Measurements from ENCODE around the gene DHDH.
"Not testable (repeated sequence)": the region's sequence is repeated elsewhere in the genome, so short reads cannot be mapped to it uniquely, and the experiment has no call there.

Gene DHDH

GRCh38 chr19:48897181-48897580 lies 36.3 kb upstream of the DHDH start:
- DNase-seq (ENCODE audit: low read depth): no peak
- no peak for TF ChIP-seq CTCF (conservative IDR thresholded peaks at IDR 0.05; ENCODE audit: low read length)
- no peak overlapping the region for H3K4me3 ChIP-seq (ENCODE audit: low read length)

- H3K4me3 ChIP-seq (ENCODE audit: low read length): peak overlapping the region; percentile 97
- DNase-seq (ENCODE audit: low read depth): not testable (repeated sequence)
These were observed 34.1 kb upstream of the DHDH start for GRCh38 chr19:48899386-48899749.

DNA sequence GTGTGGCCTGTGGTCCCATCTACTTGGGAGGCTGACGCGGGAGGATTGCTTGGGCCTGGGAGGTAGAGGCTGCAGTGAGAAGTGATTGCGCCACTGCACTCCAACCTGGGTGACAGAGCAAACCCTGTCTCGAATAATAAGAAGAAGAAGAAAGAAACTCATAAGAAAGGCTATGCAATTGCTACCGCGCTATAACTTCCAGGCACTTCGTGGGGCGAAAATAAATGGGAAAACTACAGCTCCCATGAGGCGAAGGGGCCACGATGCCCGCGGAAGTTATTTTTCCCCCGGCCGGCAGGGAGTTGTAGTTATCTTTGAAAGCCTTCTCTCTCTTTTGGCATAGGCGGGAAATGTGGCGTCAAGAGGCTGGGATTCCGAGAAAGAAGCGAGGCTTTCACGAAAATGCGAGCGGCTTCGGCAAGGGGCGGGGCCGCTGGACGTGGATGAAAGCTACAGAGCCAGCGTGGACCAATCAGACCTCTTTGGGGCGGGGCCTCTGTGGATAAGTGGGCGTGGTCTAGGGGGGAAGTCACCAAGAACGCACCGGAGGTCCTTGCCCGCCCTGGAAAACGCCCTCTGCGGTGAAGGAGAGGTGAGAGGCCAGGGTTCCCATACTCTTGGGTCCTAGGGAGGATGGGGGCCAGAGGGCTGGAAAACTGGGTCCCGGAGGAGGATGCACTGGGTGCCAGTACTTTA lies 33.6 kb upstream of the DHDH start, which contains the start of gene NUCB1:
Gene NUCB1 (plus strand): TSS at position 532 of the 696 bp plus-strand sequence. CDS start 485 bp downstream, outside the sequence.
- peak within 1 kb of the TSS; percentile 97 for H3K4me3 ChIP-seq (ENCODE audit: low read length)
- TF ChIP-seq CTCF (conservative IDR thresholded peaks at IDR 0.05; ENCODE audit: low read length): peak; percentile 38
- DNase-seq (ENCODE audit: low read depth): peak; percentile 98

- H3K4me3 ChIP-seq (ENCODE audit: low read length): peak overlapping the region; percentile 97
- DNase-seq (ENCODE audit: low read depth): peak; percentile 46
- TF ChIP-seq CTCF (conservative IDR thresholded peaks at IDR 0.05; ENCODE audit: low read length): no peak
These were observed 32.8 kb upstream of the DHDH start for GRCh38 chr19:48900477-48901406.

DNA sequence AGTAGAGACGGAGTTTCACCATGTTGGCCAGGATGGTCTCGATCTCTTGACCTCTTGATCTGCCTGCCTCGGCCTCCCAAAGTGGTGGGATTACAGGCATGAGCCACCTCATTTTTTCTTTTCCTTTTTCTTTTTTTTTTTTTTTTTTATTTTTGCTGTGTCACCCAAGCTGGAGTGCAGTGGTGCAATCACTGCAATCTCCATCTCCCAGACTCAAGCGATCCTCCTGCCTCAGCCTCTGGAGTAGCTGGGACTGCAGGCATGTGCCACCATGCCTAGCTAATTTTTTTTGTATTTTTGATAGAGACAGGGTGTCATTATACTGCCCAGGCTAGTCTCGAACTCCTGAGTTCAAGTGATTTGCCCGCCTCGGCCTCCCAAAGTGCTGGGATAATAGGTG lies 31.2 kb upstream of the DHDH start:
- not testable (repeated sequence) for H3K4me3 ChIP-seq (ENCODE audit: low read length); DNase-seq (ENCODE audit: low read depth)

DNA sequence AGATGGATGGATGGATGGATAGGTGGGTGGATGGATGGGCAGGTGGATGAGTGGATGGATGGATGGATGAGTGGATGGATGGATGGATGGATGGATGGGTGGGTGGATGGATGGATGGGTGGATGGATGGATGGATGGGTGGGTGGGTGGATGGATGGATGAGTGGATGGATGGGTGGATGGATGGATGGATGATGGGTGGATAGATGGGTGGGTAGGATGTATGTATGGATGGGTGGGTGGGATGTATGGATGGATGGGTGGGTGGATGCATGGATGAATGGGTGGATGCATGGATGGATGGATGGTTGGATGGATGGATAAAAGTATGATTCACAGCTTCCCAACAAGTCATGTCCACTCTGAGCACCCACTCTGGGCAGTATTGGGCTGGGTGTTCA lies 29.7 kb upstream of the DHDH start:
- not testable (repeated sequence) for DNase-seq (ENCODE audit: low read depth); H3K4me3 ChIP-seq (ENCODE audit: low read length)

DNA sequence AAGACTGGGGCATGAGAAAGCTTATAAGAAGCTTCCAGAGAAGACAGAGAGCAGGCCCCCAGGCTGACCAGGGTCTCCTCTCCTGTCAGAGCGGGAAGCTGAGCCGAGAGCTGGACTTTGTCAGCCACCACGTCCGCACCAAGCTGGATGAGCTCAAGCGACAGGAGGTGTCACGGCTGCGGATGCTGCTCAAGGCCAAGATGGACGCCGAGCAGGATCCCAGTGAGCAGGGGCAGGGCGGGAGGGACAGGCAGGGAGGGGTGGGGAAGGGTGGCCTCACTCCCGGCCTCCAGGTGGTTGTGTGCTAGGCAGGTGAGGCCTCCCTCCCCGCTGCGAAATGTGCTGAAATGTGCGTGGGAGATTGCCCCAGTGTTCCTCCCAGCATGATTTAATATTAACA lies 27.8 kb upstream of the DHDH start:
- no peak overlapping the region for H3K4me3 ChIP-seq (ENCODE audit: low read length)
- DNase-seq (ENCODE audit: low read depth): no peak
- no peak for TF ChIP-seq CTCF (conservative IDR thresholded peaks at IDR 0.05; ENCODE audit: low read length)

DNA sequence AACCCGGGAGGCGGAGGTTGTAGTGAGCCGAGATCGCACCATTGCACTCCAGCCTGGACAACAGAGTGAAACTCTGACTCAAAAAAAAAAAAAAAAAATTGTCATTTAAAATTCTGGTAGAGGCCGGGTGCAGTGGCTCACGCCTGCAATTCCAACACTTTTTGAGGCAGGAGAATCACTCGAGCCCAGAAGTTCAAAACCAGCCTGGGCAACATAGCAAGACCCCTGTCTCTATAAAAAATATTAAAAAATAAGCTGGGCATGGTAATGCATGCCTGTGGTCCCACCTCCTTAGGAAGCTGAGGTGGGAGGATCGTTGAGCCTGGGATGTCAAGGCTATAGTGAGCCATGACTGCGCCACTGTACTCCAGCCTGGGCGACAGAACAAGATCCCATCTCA lies 27.2 kb upstream of the DHDH start:
- DNase-seq (ENCODE audit: low read depth): no peak
- no peak overlapping the region for H3K4me3 ChIP-seq (ENCODE audit: low read length)

More for the DNA sequence above, 27.2 kb upstream of the DHDH start:
- no peak for TF ChIP-seq CTCF (conservative IDR thresholded peaks at IDR 0.05; ENCODE audit: low read length)
